Measurements from ENCODE around the gene SOCS6.

DNA sequence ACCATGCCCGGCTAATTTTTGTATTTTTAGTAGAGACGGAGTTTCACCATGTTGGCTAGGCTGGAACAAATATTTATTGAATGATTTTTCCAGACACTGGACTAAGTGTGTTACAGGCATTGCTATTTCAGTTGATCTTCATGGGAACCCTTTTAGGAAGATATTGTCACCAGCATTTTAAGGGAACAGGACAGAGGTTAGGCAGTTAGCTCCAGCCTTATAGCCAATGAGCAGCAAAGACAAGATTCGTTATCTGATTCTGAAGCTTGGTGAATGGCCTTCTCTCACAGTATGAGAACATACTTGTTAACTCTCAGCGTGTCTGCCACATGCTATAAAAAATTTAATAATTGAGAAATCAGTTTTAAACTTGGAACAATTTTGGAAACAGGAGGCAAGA, 73.4 kb downstream of the SOCS6 start:
- TF ChIP-seq CTCF (IDR thresholded peaks at IDR 0.05; ENCODE audit: low read length) (no peak), EZH2 (optimal IDR thresholded peaks at IDR 0.05; ENCODE audit: low read depth, low read length) (no peak)
